ENCODE data around the gene TUBB6.
A peak's percentile ranks its signal among the peaks of the same experiment; 100 is the strongest.

The TUBB6 gene

GRCh38 chr18:12334366-12334808 lies 26.3 kb downstream of the TUBB6 start:
- no peak overlapping the region for H3K27ac ChIP-seq
- no peak for DNase-seq (ENCODE audit: low read depth, low spot score)

GRCh38 chr18:12334863-12335262 lies 26.8 kb downstream of the TUBB6 start:
- no peak for DNase-seq (ENCODE audit: low read depth, low spot score)
- H3K27ac ChIP-seq: no peak overlapping the region

- DNase-seq (ENCODE audit: low read depth, low spot score): no peak
- H3K27ac ChIP-seq: no peak overlapping the region
These were observed 27.5 kb downstream of the TUBB6 start for GRCh38 chr18:12335503-12335902.

GRCh38 chr18:12336171-12336613 lies 28.2 kb downstream of the TUBB6 start:
- H3K27ac ChIP-seq: peak overlapping the region; percentile 4
- no peak for DNase-seq (ENCODE audit: low read depth, low spot score)

- peak overlapping the region; percentile 4 for H3K27ac ChIP-seq
- peak; percentile 39 for DNase-seq (ENCODE audit: low read depth, low spot score)
These were observed 28.8 kb downstream of the TUBB6 start for GRCh38 chr18:12336887-12337286.

GRCh38 chr18:12338382-12338781 lies 30.3 kb downstream of the TUBB6 start:
- no peak for DNase-seq (ENCODE audit: low read depth, low spot score)
- no peak overlapping the region for H3K27ac ChIP-seq

GRCh38 chr18:12340945-12341660 lies 33.1 kb downstream of the TUBB6 start:
- no peak overlapping the region for H3K27ac ChIP-seq
- DNase-seq (ENCODE audit: low read depth, low spot score): no peak

GRCh38 chr18:12342661-12343060 lies 34.6 kb downstream of the TUBB6 start:
- no peak for DNase-seq (ENCODE audit: low read depth, low spot score)
- H3K27ac ChIP-seq: no peak overlapping the region

- DNase-seq (ENCODE audit: low read depth, low spot score): no peak
These were observed 37.6 kb downstream of the TUBB6 start for GRCh38 chr18:12345491-12346239.

GRCh38 chr18:12346240-12346565 lies 38.2 kb downstream of the TUBB6 start:
- H3K27ac ChIP-seq: no peak overlapping the region
- no peak for DNase-seq (ENCODE audit: low read depth, low spot score)

More at GRCh38 chr18:12345491-12346239, 37.6 kb downstream of the TUBB6 start:
- H3K27ac ChIP-seq: no peak overlapping the region

GRCh38 chr18:12347895-12348294 lies 39.9 kb downstream of the TUBB6 start:
- H3K27ac ChIP-seq: no peak overlapping the region
- DNase-seq (ENCODE audit: low read depth, low spot score): no peak

GRCh38 chr18:12352188-12352587 lies 44.1 kb downstream of the TUBB6 start:
- H3K27ac ChIP-seq: no peak overlapping the region
- DNase-seq (ENCODE audit: low read depth, low spot score): no peak

- DNase-seq (ENCODE audit: low read depth, low spot score): no peak
- H3K27ac ChIP-seq: no peak overlapping the region
These were observed 51.5 kb downstream of the TUBB6 start for GRCh38 chr18:12359515-12359927.

- H3K27ac ChIP-seq: no peak overlapping the region
- DNase-seq (ENCODE audit: low read depth, low spot score): no peak
These were observed 53.8 kb downstream of the TUBB6 start for GRCh38 chr18:12361770-12362378.

GRCh38 chr18:12362473-12363174 lies 54.6 kb downstream of the TUBB6 start:
- H3K27ac ChIP-seq: no peak overlapping the region
- DNase-seq (ENCODE audit: low read depth, low spot score): no peak

- no peak for DNase-seq (ENCODE audit: low read depth, low spot score)
- H3K27ac ChIP-seq: no peak overlapping the region
These were observed 58.3 kb downstream of the TUBB6 start for GRCh38 chr18:12366379-12366778.

- no peak overlapping the region for H3K27ac ChIP-seq
- no peak for DNase-seq (ENCODE audit: low read depth, low spot score)
These were observed 58.7 kb downstream of the TUBB6 start for GRCh38 chr18:12366784-12367183.

GRCh38 chr18:12369211-12369610 lies 61.2 kb downstream of the TUBB6 start:
- no peak overlapping the region for H3K27ac ChIP-seq
- DNase-seq (ENCODE audit: low read depth, low spot score): no peak

GRCh38 chr18:12371590-12371989 lies 63.5 kb downstream of the TUBB6 start:
- no peak for DNase-seq (ENCODE audit: low read depth, low spot score)
- no peak overlapping the region for H3K27ac ChIP-seq

- no peak overlapping the region for H3K27ac ChIP-seq
- no peak for DNase-seq (ENCODE audit: low read depth, low spot score)
These were observed 64.4 kb downstream of the TUBB6 start for GRCh38 chr18:12372406-12372805.

Measured in epithelial cell of prostate (primary cell).